GM18909 (cell line): ENCODE measurements around the gene FGF3.

Source experiments
- ATAC-seq: cut with Tn5 transposase; IDR thresholded peaks from one replicate; pipeline ENCODE4 v1.9.1; 2021; ENCODE audit warnings: mild to moderate bottlenecking; ENCODE audit not compliant: unreplicated experiment, poor library complexity

FGF3 gene

DNA sequence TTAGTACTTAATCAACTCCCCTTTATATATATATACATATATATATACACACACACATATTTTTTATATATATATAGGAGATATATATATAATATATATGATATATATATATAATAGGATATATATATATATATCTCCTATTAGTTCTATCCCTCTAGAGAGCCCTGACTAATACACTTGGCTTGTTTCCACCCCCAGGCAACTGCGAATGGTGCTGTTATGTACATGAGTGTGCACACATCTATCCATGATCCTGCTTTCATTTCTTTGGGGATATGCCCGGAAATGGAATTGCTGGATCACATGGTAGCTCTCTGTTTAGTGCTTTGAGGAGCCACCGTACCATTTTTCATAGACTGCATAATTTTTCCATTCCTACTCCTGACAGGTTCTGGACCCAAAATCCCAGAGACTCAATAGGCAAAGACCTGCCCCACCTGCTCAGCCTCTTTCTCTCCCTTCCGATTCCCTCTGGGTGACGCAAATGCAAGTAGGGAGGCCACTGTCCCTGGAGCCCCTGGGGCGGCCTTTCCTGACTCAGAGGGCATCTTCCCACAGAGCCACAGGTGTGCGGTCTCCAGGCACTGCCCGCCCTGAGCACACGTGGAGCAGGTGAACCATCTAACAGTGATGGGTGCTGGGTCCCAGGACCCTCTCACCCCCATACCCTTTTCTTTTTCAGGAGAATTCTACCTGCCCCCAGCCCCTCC lies 12.0 kb downstream of the FGF3 start:
- no peak for ATAC-seq

DNA sequence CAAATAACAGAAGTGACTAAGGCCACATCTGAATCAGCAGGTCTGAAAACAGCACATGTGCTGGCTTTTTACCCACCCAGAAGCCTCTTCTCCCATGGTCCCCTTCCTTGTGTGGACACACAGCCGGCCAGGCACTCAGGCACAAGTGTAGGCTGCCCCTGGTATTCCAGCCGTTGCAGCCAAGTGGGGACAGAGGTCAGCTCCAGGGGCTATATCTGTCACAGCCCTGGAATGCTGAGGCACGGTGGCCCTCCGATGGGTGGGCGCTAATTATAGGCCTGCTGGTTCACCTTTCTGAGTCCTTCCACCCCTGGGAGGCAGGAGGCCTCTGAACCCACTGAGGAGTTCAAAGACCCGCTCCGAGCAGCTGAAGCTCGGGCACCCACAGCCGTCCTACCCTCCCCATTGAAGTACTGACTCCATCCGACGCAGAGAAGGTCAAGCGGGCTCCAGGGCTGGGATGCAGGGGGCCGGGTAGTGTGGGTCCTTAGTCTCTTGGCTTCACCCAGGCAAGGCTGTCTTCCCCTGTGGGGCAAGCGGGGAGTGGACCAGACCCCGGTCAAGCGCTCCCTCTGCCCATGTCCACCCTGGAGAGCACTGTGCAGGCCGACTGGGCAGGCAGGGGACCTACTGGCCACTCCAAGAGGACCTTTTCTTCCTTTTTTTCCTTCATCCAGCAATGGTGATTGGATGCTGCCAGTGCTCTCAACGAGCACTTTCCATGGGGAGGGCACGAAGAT lies 14.3 kb downstream of the FGF3 start:
- no peak for ATAC-seq

DNA sequence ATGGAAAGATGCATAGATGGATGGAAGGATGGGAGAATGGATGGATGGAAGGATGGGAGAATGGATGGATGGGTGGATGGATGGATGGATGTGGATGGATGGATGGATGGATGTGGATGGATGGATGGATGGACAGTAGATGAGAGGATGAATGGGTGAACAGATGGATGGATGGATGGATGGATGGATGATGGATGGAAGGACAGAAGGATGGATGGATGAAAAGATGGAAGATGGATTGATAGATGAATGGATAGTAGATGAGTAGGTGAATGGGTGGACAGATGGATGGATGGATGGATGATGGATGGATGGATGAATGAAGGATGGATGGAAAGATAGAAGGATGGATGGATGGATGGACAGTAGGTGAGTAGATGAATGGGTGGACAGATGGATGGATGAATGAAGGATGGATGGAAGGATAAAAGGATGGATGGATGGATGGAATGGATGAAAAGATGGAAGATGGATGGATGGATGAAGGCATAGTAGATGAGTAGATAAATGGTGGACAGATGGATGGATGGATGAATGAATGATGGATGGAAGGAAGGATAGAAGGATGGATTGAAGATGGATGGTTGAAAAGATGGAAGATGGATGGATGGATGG lies 15.5 kb downstream of the FGF3 start:
- no peak for ATAC-seq

DNA sequence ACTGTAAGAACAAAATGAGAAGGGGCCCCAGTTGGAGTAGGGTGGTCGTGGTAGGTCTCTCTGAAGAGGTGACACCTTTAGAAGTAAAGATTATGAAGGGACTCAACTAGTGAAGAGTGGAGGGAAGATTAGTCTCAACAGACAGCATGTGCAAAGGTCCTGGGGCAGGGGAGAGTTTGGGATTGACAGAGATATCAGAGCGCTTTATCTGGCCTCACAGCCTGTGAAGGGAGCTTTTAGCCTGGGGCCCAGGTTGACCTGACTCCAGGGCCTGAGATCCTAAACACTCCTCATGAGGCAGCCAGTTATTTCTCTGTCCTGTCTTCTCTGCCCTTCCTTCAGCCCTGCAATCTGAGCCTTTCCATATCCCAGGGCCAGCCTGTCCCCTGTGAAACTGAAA lies 16.2 kb downstream of the FGF3 start:
- ATAC-seq: no peak

- ATAC-seq: no peak
These were observed 16.6 kb downstream of the FGF3 start for GRCh38 chr11:69802590-69802989.

GRCh38 chr11:69801513-69802335 lies 17.5 kb downstream of the FGF3 start:
- no peak for ATAC-seq

- ATAC-seq: no peak
These were observed 18.9 kb downstream of the FGF3 start for GRCh38 chr11:69800278-69800677.

GRCh38 chr11:69799582-69799981 lies 19.6 kb downstream of the FGF3 start:
- ATAC-seq: no peak

GRCh38 chr11:69799097-69799496 lies 20.1 kb downstream of the FGF3 start:
- ATAC-seq: no peak

DNA sequence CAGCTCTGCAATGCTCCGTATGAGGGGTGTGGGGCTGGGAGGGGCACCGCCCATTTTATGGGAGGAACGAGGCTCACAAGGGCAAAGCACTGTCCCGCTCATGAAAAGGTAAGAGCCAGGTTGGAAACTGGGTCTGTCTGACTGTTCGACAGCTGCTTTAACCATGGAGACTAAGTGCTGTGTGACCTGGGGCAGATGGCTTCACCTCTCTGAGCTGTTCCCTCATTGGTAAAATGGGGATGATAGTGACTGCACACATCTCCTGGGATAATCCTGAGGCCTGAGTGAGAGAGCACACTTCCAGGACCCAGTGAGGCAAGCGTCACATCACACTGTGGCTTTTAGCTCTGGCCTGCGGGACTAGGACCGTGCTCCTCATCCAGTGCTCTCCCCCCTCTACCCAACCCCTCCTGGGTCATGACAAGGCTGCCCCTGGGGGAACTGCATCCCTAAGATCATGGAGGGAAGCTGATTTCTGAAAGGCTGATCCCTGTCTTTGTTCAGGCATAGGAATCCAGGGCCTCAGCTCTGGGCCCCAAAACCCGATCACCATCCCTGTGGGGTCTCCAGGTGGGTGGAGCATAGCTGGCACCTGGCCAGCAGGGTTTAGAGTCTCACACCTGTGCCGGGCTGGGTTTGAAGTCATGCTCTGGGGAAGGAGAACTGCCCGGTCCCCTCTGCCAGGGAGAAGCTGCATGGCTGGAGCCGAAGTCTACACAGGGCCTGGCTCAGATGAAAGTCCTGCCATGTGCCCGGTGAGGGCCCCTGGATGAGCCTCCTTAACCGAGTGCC lies 21.3 kb downstream of the FGF3 start:
- no peak for ATAC-seq

GRCh38 chr11:69797156-69797555 lies 22.1 kb downstream of the FGF3 start:
- ATAC-seq: no peak

GRCh38 chr11:69796063-69796462 lies 23.2 kb downstream of the FGF3 start:
- no peak for ATAC-seq

DNA sequence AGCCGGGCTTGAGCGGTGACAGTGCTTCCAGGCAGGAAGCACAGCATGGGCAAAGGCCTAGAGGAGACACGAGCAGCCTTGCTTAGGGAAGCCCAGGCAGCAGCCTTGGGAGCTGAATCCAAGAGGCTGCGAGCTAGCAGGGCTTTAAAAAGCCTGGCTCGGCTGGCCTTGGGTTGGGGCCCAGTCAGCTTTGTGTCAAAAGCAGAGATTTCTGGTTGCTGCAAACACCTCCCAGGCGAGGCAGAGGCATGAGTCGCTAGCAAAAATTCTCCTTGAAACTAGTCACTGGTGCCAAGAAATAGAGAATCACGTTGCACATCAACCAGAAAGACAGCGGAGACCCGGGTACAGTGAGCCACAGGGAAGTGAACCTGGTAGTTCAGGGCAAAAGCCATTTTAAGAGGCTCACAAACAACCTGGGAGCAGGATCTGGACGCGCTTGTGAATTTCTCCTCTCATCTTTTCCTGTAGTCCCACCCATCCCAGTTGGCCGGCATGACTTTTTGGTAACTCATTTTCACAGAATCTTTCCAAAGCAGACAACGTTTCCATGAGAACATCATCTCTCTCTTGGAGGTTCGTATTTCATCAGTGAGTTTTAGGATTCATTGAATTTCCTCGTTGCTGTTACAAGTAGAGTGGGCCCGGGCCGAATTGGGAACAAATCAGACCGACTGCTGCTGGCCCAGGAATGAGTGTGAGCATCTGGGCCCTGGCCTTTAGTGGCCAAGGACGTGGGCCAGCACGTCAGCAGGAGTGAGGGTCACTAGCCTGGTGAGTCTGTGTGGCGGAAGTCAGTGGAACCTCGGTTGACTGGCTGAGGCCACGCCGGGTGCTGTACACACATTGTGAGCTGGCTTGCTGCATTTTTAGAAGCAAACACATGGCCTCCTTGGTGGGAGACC lies 27.7 kb downstream of the FGF3 start:
- no peak for ATAC-seq

DNA sequence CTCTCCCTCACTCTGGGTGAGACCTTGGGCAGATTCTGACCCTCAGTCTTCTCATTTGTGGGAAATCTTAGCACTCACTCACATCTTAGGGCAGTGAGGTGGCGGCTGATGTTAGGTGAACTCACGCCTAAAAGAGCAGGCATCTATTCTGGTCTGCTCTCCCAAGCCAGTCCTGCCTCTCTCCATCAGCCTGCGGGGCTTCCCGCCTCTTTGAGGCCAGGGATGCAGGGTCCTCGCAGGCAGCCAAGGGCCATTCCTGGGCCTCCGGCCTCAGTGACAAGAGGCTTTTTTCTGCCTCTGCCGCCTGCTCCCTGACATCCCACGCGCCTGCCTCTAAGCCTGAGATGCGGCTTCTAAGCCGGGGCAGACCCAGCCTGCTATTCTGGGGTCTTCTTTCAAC lies 30.3 kb downstream of the FGF3 start:
- no peak for ATAC-seq

DNA sequence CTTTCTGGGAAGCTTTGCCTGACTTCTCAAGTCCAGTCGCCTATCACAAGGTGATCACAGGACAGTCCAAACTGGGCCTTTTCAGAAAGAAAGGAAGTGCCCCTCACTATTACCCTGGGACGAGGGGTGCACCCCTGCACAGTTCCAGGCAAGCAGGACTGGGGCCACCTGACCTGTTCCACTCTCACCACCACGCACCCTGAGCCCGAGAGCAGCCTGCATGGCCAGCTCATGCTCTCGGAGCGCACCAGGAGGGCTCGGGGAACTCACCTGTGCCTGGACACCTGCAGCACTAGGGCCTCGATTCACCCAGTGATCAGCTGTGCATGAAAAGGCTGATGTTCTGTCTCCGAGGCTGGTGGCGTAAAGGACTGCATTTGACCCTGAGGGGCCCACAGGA lies 31.3 kb downstream of the FGF3 start:
- no peak for ATAC-seq

DNA sequence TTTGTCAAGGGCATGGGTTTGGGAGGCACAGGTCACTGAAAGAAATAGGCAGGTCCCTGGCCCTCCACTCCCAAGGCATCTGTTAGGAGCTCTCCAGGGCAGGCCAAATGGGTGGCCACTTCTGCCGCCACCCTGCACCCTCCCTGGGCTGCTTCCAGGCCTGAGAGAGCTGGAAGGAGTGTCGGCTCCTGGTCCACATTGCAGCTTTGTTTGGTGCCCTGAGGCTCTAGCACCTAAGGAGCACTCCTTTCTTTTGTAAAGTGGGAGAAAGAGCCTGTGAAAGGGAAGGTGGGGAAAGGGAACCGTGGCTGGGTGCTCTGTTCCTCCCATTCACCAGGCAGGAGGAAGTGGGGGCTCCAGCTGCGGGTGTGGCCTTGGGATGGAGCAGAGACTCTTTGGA lies 31.8 kb downstream of the FGF3 start:
- ATAC-seq: no peak

- no peak for ATAC-seq
These were observed 38.0 kb downstream of the FGF3 start for GRCh38 chr11:69781241-69781640.

DNA sequence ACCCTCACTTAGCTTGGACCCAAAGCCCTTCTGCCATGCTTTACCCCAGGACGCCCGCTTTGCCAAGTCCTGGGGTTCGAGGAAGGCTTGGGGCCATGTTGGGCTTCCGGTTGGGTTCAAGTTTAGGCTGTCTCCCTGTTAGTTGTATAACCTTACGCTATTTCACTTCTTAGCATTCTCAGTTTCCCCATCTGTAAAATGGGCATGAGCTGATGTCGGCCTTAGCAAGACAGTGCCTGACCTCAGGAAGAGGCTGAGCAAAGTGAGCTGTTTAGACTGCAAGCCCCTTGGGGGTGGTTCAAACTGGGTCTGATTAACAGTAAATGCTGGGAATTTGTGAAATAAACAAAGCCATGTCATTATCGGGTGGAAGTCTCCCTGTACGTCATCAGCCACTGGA lies 40.8 kb downstream of the FGF3 start:
- no peak for ATAC-seq

- no peak for ATAC-seq
These were observed 44.0 kb downstream of the FGF3 start, which contains the start of gene FGF4 for GRCh38 chr11:69775163-69775755. TSS of gene FGF4 (minus strand) at chr11:69775341. CDS start at chr11:69775084, 257 bp downstream.
